Activated CD8-positive, alpha-beta T cell treated with anti-CD3 and anti-CD28 coated beads for 36 hours (primary cell): ENCODE results near the gene MAN2A1. TPM values are rescaled to one million over a fixed set of nuclear protein-coding genes. Genes with fewer than 3 reads are reported as not detected.
"Not testable (repeated sequence)": the region's sequence is repeated elsewhere in the genome, so short reads cannot be mapped to it uniquely, and the experiment has no call there.

Experiments
- ATAC-seq: fragments of 200-7000 bp; cut with Tn5 transposase; one replicate; pipeline ENCODE4 v1.10.0; 2021; ENCODE audit warnings: mild to moderate bottlenecking, moderate library complexity
- CTCF ChIA-PET: fragments of 350-600 bp; sonication (Branson Sonifier 250); formaldehyde crosslinking; loops from one replicate; lab custom pipeline; 2021; ENCODE audit warnings: antibody characterized with exemption; lab: Charles Lee
- POLR2A ChIA-PET: fragments of 350-600 bp; sonication (Branson Sonifier 250); formaldehyde crosslinking; loops from one replicate; lab custom pipeline; 2021; ENCODE audit warnings: antibody characterized with exemption; lab: Charles Lee
- DNase-seq: peaks from one replicate; pipeline ENCODE4 v3.0.0-alpha.2; 2020
- H3K27ac Mint-ChIP-seq: one replicate; pipeline ENCODE4 v1.8.0; 2021; ENCODE audit warnings: mild to moderate bottlenecking, mixed read lengths
- H3K27me3 Mint-ChIP-seq: one replicate; pipeline ENCODE4 v1.8.0; 2021; ENCODE audit warnings: mixed read lengths
- H3K36me3 Mint-ChIP-seq: one replicate; pipeline ENCODE4 v1.8.0; 2021; ENCODE audit warnings: low read depth, mixed read lengths
- H3K4me1 Mint-ChIP-seq: one replicate; pipeline ENCODE4 v1.8.0; 2021; ENCODE audit warnings: low read depth, mixed read lengths
- H3K4me3 Mint-ChIP-seq: one replicate; pipeline ENCODE4 v1.8.0; 2021; ENCODE audit warnings: mild to moderate bottlenecking, moderate library complexity, mixed read lengths
- H3K9me3 Mint-ChIP-seq: one replicate; pipeline ENCODE4 v1.8.0; 2021; ENCODE audit warnings: mixed read lengths
- CTCF ChIP-seq: fragments of 200-600 bp; IDR thresholded peaks from one replicate; pipeline ENCODE4 v1.8.0; 2022; ENCODE audit warnings: antibody characterized with exemption, mild to moderate bottlenecking
- intact Hi-C: fragments of 100-400 bp; cut with micrococcal nuclease; formaldehyde crosslinking; loops from one replicate; pipeline ENCODE4 v1.10.0; 2022
- total RNA-seq, 2 experiments: library from RNA; stranded (reverse); gene quantifications; one replicate each; pipeline ENCODE4 v1.2.3, GENCODE V29; 2021

MAN2A1 gene
- total RNA-seq, 2 experiments from 2014 or later, result 29.9 to 30.6 TPM

GRCh38 chr5:109757490-109757889, 67.8 kb downstream of the MAN2A1 start:
- H3K27me3 Mint-ChIP-seq, result no peaks in the 10 kb centered on the region
- POLR2A ChIA-PET, result no interaction called here
- TF ChIP-seq CTCF, result no peak

DNA sequence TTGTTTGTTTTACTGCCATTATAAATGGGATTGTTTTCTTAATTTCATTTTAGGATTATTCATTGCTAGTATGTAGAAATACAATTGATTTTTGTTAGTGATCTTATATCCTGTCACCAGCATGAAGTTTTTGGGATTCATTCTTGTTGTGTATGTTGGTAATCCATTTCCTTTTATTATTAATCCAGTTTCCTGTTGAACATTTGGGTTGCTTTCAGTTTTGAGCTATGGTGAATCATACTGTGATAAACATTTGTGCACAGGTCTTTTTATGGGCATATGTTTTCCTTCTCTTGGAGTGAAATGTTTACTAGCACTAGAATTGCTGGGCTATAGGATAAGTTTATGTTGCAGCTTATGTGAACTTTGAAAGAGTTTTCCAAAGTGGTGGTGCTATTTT, 69.6 kb downstream of the MAN2A1 start:
- ATAC-seq (no peak), DNase-seq (no peak)
- no peak overlapping the region for H3K4me3 Mint-ChIP-seq
- peaks cover 24% of the 10 kb centered on the region for H3K4me1 Mint-ChIP-seq
- peaks cover 16% of the 10 kb centered on the region for H3K9me3 Mint-ChIP-seq
- H3K27ac Mint-ChIP-seq, result peak overlapping the region; percentile 38
- ChIA-PET CTCF (no interaction called here), POLR2A (no interaction called here)
- no peaks in the 10 kb centered on the region for H3K27me3 Mint-ChIP-seq
- peaks cover 55% of the 10 kb centered on the region for H3K36me3 Mint-ChIP-seq
- TF ChIP-seq CTCF, result no peak
- intact Hi-C loops, result no loop called here

More at GRCh38 chr5:109757490-109757889, 67.8 kb downstream of the MAN2A1 start:
- intact Hi-C loops, result no loop called here
- Mint-ChIP-seq H3K36me3 (peaks cover 49% of the 10 kb centered on the region), H3K4me3 (no peak overlapping the region), H3K4me1 (peaks cover 31% of the 10 kb centered on the region), H3K9me3 (peaks cover 13% of the 10 kb centered on the region), H3K27ac (no peak overlapping the region)
- DNase-seq, result no peak
- ATAC-seq, result no peak
- CTCF ChIA-PET, result no interaction called here

GRCh38 chr5:109760130-109760529, 70.4 kb downstream of the MAN2A1 start:
- POLR2A ChIA-PET, H3K27ac Mint-ChIP-seq, CTCF ChIA-PET, intact Hi-C loops, ATAC-seq, H3K4me3 Mint-ChIP-seq, DNase-seq, H3K27me3 Mint-ChIP-seq: not testable (repeated sequence)
- Mint-ChIP-seq H3K36me3 (peaks cover 55% of the 10 kb centered on the region), H3K4me1 (peaks cover 24% of the 10 kb centered on the region), H3K9me3 (peaks cover 16% of the 10 kb centered on the region)

GRCh38 chr5:109762821-109763220, 73.1 kb downstream of the MAN2A1 start:
- Mint-ChIP-seq H3K9me3 (peaks cover 13% of the 10 kb centered on the region), H3K4me1 (peaks cover 20% of the 10 kb centered on the region), H3K27ac (no peak overlapping the region), H3K27me3 (no peaks in the 10 kb centered on the region), H3K36me3 (peaks cover 43% of the 10 kb centered on the region), H3K4me3 (no peak overlapping the region)
- DNase-seq (no peak), ATAC-seq (no peak)
- CTCF ChIA-PET, result no interaction called here
- POLR2A ChIA-PET, result interaction anchor here (0.6 kb wide), 1 partner anchor 1195 kb away, joined by 4 read pairs; no protein-coding TSS in a partner anchor
- no peak for TF ChIP-seq CTCF
- intact Hi-C loops, result no loop called here

DNA sequence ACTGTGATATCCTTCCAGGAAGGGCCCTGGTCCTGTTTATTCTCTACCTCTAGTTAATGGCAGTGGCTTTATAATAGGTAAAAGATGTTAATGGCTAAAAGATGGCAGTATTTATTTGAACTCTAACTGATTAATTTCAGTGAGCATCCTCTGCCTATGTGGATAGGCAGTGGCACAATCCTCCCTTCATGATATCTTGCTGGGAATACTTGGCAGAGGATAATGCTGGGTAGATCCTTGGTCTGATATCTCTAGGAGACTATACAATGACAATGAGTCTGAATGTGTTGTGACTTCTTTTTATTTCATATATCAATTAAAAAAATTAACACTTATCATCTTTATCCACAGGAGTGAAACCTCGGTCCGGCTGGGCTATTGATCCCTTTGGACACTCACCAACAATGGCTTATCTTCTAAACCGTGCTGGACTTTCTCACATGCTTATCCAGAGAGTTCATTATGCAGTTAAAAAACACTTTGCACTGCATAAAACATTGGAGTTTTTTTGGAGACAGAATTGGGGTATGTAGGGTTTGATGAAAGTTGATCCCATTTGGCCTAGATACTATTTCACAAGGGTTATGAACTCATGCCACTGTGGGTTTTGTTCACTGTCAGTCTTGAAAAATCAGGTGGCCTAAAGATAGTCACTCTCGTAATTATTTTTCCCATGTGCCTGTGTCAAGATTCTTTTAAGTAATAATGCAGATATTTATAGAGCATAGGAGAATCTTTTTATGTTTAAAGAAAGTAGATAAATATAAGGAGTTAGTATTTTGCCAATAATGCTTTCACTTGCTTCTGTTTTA, 77.7 kb downstream of the MAN2A1 start:
- DNase-seq (no peak), ATAC-seq (no peak)
- intact Hi-C loops, result no loop called here
- ChIA-PET POLR2A (no interaction called here), CTCF (no interaction called here)
- TF ChIP-seq CTCF, result no peak
- H3K4me3 Mint-ChIP-seq, result no peak overlapping the region
- H3K9me3 Mint-ChIP-seq, result peaks cover 3% of the 10 kb centered on the region
- no peaks in the 10 kb centered on the region for H3K27me3 Mint-ChIP-seq
- no peak overlapping the region for H3K27ac Mint-ChIP-seq
- H3K36me3 Mint-ChIP-seq, result peaks cover 39% of the 10 kb centered on the region
- H3K4me1 Mint-ChIP-seq, result peaks cover 7% of the 10 kb centered on the region
